HepG2 (cell line): ENCODE measurements around the gene KRTAP13-2. TPM values are rescaled to one million over a fixed set of nuclear protein-coding genes. Genes with fewer than 3 reads are reported as not detected.

Experiments used
- ATAC-seq: fragments of 200-7000 bp; cut with Tn5 transposase; 3 replicates; pipeline ENCODE4 v1.9.1; 2020; ENCODE audit warnings: mild to moderate bottlenecking, moderate library complexity
- BruUV-seq: library from RNA; stranded (reverse); fragments of 400-500 nt; replicated peaks from 2 replicates; lab custom pipeline; 2021; lab: Mats Ljungman, UMichigan
- CTCF ChIA-PET: fragments of 300-600 bp; formaldehyde crosslinking; extraction: SDS; loops from one replicate; lab custom pipeline; 2021; ENCODE audit warnings: low total read pairs, inconsistent platforms, low intra/inter-chr PET ratio; lab: Yijun Ruan, JAX
- POLR2A ChIA-PET: fragments of 350-600 bp; sonication (Branson Sonifier 250); formaldehyde crosslinking; loops from one replicate; lab custom pipeline; 2020; ENCODE audit warnings: antibody characterized with exemption, inconsistent platforms; lab: Yijun Ruan, JAX
- DNase-seq: peaks from one replicate; pipeline ENCODE4 v3.0.0-alpha.2; 2015; ENCODE audit warnings: low spot score
- FAIRE-seq: peaks from 3 replicates; lab custom pipeline; 2011; peaks lifted over from hg19 to GRCh38; lab: Jason Lieb, UNC
- H2AFZ ChIP-seq: one replicate; pipeline ENCODE4 v1.6.1; 2011; ENCODE audit warnings: low read length, inconsistent platforms
- H3K27ac ChIP-seq: fragments of 300-600 bp; 3 replicates; pipeline ENCODE4 v1.8.0; 2011; ENCODE audit warnings: mixed run types, mild to moderate bottlenecking, mixed read lengths, low read length, inconsistent platforms; ENCODE audit not compliant: insufficient read depth; ENCODE audit errors: extremely low read length
- H3K27me3 ChIP-seq, 2 experiments: fragments of 200-600 bp in 1 of 2; 2 replicates in 1 of 2; 3 replicates in 1 of 2; pipeline versions ENCODE4 v1.6.0 to v1.8.0; 2011; ENCODE audit warnings: low read length in 2 of 2, mild to moderate bottlenecking in 2 of 2, moderate library complexity in 2 of 2, inconsistent platforms in 1 of 2; ENCODE audit not compliant: insufficient read depth in 2 of 2, control insufficient read depth in 1 of 2
- H3K36me3 ChIP-seq, 2 experiments: fragments of 200-600 bp in 1 of 2; replicated peaks in 1 of 2; 2 replicates in 1 of 2; 3 replicates in 1 of 2; pipeline versions ENCODE4 v1.5.1 to v1.8.0; 2011; ENCODE audit warnings: low read length in 2 of 2, inconsistent platforms in 1 of 2; ENCODE audit not compliant: insufficient read depth in 2 of 2, control insufficient read depth in 1 of 2
- H3K4me1 ChIP-seq: 2 replicates; pipeline ENCODE4 v1.5.1; 2012; ENCODE audit warnings: low read length, inconsistent platforms; ENCODE audit not compliant: insufficient read depth
- H3K4me2 ChIP-seq: 2 replicates; pipeline ENCODE4 v1.6.0; 2011; ENCODE audit warnings: low read depth, low read length, inconsistent platforms
- H3K4me3 ChIP-seq, 3 experiments: fragments of 200-600 bp in 1 of 3; sonication (generic), shearing (Covaris generic) in 1 of 3; replicated peaks in 1 of 3; 2 replicates each; pipeline ENCODE4 v1.5.1; 2011 to 2016; ENCODE audit warnings: low read length in 3 of 3, inconsistent platforms in 2 of 3, low read depth in 2 of 3, mild to moderate bottlenecking in 2 of 3, control low read depth in 1 of 3, mixed read lengths in 1 of 3; ENCODE audit not compliant: insufficient read depth in 1 of 3
- H3K79me2 ChIP-seq: one replicate; pipeline ENCODE4 v1.6.1; 2011; ENCODE audit warnings: low read length, inconsistent platforms; ENCODE audit not compliant: insufficient read depth
- H3K9ac ChIP-seq: 2 replicates; pipeline ENCODE4 v1.6.0; 2011; ENCODE audit warnings: mild to moderate bottlenecking, low read depth, low read length, inconsistent platforms; ENCODE audit not compliant: insufficient read depth
- H3K9me3 ChIP-seq: 2 replicates; pipeline ENCODE4 v1.5.1; 2012; ENCODE audit warnings: mild to moderate bottlenecking, low read length
- H4K20me1 ChIP-seq: 2 replicates; pipeline ENCODE4 v1.6.0; 2011; ENCODE audit warnings: inconsistent platforms, mild to moderate bottlenecking, low read length, moderate library complexity; ENCODE audit not compliant: insufficient read depth
- AHR ChIP-seq: IDR thresholded peaks from 2 replicates; pipeline ENCODE4 v1.6.1; 2018; ENCODE audit warnings: missing genetic modification reagents, missing compliant biosample characterization
- ATF1 ChIP-seq: IDR thresholded peaks from 2 replicates; pipeline ENCODE4 v1.6.1; 2016; ENCODE audit warnings: mild to moderate bottlenecking, control low read depth
- PAX8 ChIP-seq: sonication (generic); formaldehyde crosslinking; IDR thresholded peaks from 2 replicates; pipeline ENCODE4 v1.8.0; 2022; ENCODE audit warnings: mild to moderate bottlenecking, missing genetic modification reagents, borderline replicate concordance
- RBFOX2 ChIP-seq: fragments of 200-400 bp; formaldehyde crosslinking; IDR thresholded peaks from 2 replicates; pipeline ENCODE4 v1.6.1; 2017; ENCODE audit warnings: low read depth, mild to moderate bottlenecking, low read length
- REXO4 ChIP-seq: sonication (generic); formaldehyde crosslinking; IDR thresholded peaks from 2 replicates; pipeline ENCODE4 v1.8.0; 2022; ENCODE audit warnings: missing genetic modification reagents, mild to moderate bottlenecking, borderline replicate concordance
- SAP130 ChIP-seq: IDR thresholded peaks from 2 replicates; pipeline ENCODE4 v1.6.1; 2016; ENCODE audit warnings: low read depth
- SMARCC2 ChIP-seq: fragments of 450-650 bp; IDR thresholded peaks from 2 replicates; pipeline ENCODE4 v1.6.1; 2017; ENCODE audit warnings: antibody characterized with exemption, mild to moderate bottlenecking
- THAP11 ChIP-seq: IDR thresholded peaks from 2 replicates; pipeline ENCODE4 v1.6.1; 2016; ENCODE audit warnings: missing biosample characterization, missing genetic modification reagents
- ZNF230 ChIP-seq: sonication (generic); formaldehyde crosslinking; IDR thresholded peaks from 2 replicates; pipeline ENCODE4 v1.4.0; 2020; ENCODE audit warnings: mild to moderate bottlenecking, missing genetic modification reagents
- ZNF501 ChIP-seq: sonication (generic); formaldehyde crosslinking; IDR thresholded peaks from 2 replicates; pipeline ENCODE4 v1.5.1; 2020; ENCODE audit warnings: mild to moderate bottlenecking, moderate library complexity, missing genetic modification reagents
- ZNF562 ChIP-seq: sonication (generic); formaldehyde crosslinking; IDR thresholded peaks from 2 replicates; pipeline ENCODE4 v1.8.0; 2022; ENCODE audit warnings: missing genetic modification reagents, borderline replicate concordance
- ZNF598 ChIP-seq: sonication (generic); formaldehyde crosslinking; IDR thresholded peaks from 2 replicates; pipeline ENCODE4 v1.5.1; 2020; ENCODE audit warnings: mild to moderate bottlenecking, missing genetic modification reagents, borderline replicate concordance
- ZNF724P ChIP-seq: sonication (generic); formaldehyde crosslinking; IDR thresholded peaks from 2 replicates; pipeline ENCODE4 v1.8.0; 2022; ENCODE audit warnings: missing genetic modification reagents, borderline replicate concordance
- ZNF850 ChIP-seq: sonication (generic); formaldehyde crosslinking; conservative IDR thresholded peaks from 2 replicates; pipeline ENCODE4 v1.9.0; 2021; ENCODE audit warnings: mild to moderate bottlenecking, missing genetic modification reagents
- WGBS: methylation state at CpG from one replicate; pipeline ENCODE4 v1.1.6; 2017; ENCODE audit warnings: low lambda C conversion rate; 5-methylcytosine and 5-hydroxymethylcytosine counted together
- in situ Hi-C: cut with HindIII; loops from 2 replicates; pipeline ENCODE4 v1.10.0; 2017; ENCODE audit warnings: low pct_unique_long_range_greater_than_20kb; ENCODE audit not compliant: extremely low pct_ligation_motif_present
- intact Hi-C: fragments of 100-400 bp; cut with micrococcal nuclease; formaldehyde crosslinking; loops from one replicate; pipeline ENCODE4 v1.10.0; 2022; ENCODE audit not compliant: unreplicated experiment
- polyA plus RNA-seq, 8 experiments: library from polyadenylated mRNA; depleted of rRNA in 3 of 8; stranded (reverse) in 7 of 8; unstranded in 1 of 8; fragments of >200 nt; fragmentation: Illumina TruSeq in 4 of 8; extraction: Trizol in 4 of 8; gene quantifications; 2 replicates each; pipeline versions ENCODE4 v1.2.1 to v1.2.3, GENCODE V29; 2011 to 2016; ENCODE audit warnings: low read depth in 4 of 8, missing spikeins in 1 of 8, mixed read lengths in 1 of 8; ENCODE audit not compliant: insufficient read depth in 1 of 8
- total RNA-seq, 5 experiments: library from RNA; depleted of rRNA; stranded (reverse); fragments of >200 nt; fragmentation: Illumina TruSeq; extraction: Trizol; gene quantifications; 2 replicates each; pipeline ENCODE4 v1.2.3, GENCODE V29; 2016; ENCODE audit warnings: low read depth in 1 of 5
- TF ChIP-seq, protein P1 (sequence below): sonication (generic); formaldehyde crosslinking; conservative IDR thresholded peaks from 2 replicates; pipeline ENCODE4 v1.4.0; 2020; ENCODE audit warnings: mild to moderate bottlenecking, missing genetic modification reagents, moderate library complexity
- TF ChIP-seq, protein P2 (sequence below): IDR thresholded peaks from 2 replicates; pipeline ENCODE4 v1.6.1; 2016; ENCODE audit warnings: low read depth, control low read depth
- TF ChIP-seq, protein P3 (sequence below): sonication (generic); formaldehyde crosslinking; IDR thresholded peaks from 2 replicates; pipeline ENCODE4 v1.5.0; 2020; ENCODE audit warnings: mild to moderate bottlenecking, missing genetic modification reagents

KRTAP13-2 gene
- total and polyA plus RNA-seq, 2 of the 13 experiments (the other 11 are each of a cell fraction or from before 2014, with no cell fraction given): not detected

DNA sequence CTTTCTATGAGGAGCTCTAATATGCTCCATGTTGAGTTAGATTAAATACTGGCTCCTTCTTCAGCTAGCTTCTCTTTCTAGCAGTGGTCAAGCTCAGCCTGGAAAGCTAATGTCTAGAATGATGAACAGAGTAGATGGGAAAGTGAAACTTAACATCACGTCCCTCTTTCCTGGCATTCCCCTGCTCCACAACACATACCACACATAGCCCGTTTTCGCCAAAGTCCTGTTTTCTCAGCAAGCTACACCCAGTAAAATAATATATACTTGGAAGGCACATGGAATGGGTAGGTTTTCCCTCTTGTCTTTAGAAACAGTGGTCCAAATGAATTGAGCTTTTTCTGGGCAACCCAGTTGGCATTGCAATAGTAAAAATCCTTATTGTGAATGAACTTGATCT, 38.3 kb downstream of the KRTAP13-2 start (continued):
- TF ChIP-seq SMARCC2 (no peak), RBFOX2 (no peak)

DNA sequence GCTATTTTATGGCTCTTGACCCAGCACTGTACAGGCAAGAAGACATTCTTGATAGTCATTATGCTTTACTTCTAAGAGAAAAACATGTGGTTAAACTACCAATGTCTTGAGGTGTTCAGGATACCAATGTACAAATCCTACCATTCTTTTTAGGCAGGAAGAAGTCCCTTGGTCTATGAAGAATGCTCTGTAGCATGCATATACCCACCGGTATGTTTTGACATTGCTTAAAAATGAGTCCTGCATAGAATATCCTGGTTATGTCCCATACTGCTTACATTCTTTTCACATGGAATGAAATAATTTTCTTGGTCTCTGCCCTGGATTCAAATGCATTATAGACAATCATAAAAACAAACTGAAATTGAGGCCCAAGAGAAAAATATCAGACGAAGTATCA, 39.4 kb downstream of the KRTAP13-2 start:
- Histone ChIP-seq H3K9me3 (peaks cover 86% of the 10 kb centered on the region), H3K79me2 (no peaks in the 10 kb centered on the region), H3K4me1 (no peaks in the 10 kb centered on the region), H3K27ac (no peak overlapping the region), H3K9ac (no peak overlapping the region), H4K20me1 (no peaks in the 10 kb centered on the region), H2AFZ (no peak overlapping the region), H3K4me3 (no peak overlapping the region), H3K4me2 (no peak overlapping the region), H3K36me3 (no peaks in the 10 kb centered on the region), H3K27me3 (no peaks in the 10 kb centered on the region)
- intact Hi-C loops (no loop called here), in situ Hi-C loops (loop anchor here (25.0 kb wide), 1 partner anchor 755 kb away; no protein-coding TSS in a partner anchor)
- 35% methylated on average over 2 of the region's 2 CpGs for WGBS
- BruUV-seq: no TSS peak
- ChIA-PET CTCF (no interaction called here), POLR2A (no interaction called here)
- ATAC-seq: no peak
- FAIRE-seq: no peak
- no peak for DNase-seq
- TF ChIP-seq, protein P1, sequence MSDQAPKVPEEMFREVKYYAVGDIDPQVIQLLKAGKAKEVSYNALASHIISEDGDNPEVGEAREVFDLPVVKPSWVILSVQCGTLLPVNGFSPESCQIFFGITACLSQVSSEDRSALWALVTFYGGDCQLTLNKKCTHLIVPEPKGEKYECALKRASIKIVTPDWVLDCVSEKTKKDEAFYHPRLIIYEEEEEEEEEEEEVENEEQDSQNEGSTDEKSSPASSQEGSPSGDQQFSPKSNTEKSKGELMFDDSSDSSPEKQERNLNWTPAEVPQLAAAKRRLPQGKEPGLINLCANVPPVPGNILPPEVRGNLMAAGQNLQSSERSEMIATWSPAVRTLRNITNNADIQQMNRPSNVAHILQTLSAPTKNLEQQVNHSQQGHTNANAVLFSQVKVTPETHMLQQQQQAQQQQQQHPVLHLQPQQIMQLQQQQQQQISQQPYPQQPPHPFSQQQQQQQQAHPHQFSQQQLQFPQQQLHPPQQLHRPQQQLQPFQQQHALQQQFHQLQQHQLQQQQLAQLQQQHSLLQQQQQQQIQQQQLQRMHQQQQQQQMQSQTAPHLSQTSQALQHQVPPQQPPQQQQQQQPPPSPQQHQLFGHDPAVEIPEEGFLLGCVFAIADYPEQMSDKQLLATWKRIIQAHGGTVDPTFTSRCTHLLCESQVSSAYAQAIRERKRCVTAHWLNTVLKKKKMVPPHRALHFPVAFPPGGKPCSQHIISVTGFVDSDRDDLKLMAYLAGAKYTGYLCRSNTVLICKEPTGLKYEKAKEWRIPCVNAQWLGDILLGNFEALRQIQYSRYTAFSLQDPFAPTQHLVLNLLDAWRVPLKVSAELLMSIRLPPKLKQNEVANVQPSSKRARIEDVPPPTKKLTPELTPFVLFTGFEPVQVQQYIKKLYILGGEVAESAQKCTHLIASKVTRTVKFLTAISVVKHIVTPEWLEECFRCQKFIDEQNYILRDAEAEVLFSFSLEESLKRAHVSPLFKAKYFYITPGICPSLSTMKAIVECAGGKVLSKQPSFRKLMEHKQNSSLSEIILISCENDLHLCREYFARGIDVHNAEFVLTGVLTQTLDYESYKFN: no peak
- TF ChIP-seq ZNF562 (CRISPR knock-in tag) (no peak), ZNF598 (CRISPR knock-in tag) (no peak), REXO4 (CRISPR knock-in tag) (no peak), ZNF230 (CRISPR knock-in tag) (no peak), ZNF850 (no peak), THAP11 (CRISPR knock-in tag) (no peak), ZNF501 (no peak), ATF1 (CRISPR knock-in tag) (no peak), AHR (CRISPR knock-in tag) (no peak), ZNF724P (CRISPR knock-in tag) (no peak), PAX8 (CRISPR knock-in tag) (no peak), SAP130 (CRISPR knock-in tag) (no peak)
- TF ChIP-seq, protein P2, sequence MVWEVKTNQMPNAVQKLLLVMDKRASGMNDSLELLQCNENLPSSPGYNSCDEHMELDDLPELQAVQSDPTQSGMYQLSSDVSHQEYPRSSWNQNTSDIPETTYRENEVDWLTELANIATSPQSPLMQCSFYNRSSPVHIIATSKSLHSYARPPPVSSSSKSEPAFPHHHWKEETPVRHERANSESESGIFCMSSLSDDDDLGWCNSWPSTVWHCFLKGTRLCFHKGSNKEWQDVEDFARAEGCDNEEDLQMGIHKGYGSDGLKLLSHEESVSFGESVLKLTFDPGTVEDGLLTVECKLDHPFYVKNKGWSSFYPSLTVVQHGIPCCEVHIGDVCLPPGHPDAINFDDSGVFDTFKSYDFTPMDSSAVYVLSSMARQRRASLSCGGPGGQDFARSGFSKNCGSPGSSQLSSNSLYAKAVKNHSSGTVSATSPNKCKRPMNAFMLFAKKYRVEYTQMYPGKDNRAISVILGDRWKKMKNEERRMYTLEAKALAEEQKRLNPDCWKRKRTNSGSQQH (CRISPR knock-in tag): no peak
- TF ChIP-seq, protein P3, sequence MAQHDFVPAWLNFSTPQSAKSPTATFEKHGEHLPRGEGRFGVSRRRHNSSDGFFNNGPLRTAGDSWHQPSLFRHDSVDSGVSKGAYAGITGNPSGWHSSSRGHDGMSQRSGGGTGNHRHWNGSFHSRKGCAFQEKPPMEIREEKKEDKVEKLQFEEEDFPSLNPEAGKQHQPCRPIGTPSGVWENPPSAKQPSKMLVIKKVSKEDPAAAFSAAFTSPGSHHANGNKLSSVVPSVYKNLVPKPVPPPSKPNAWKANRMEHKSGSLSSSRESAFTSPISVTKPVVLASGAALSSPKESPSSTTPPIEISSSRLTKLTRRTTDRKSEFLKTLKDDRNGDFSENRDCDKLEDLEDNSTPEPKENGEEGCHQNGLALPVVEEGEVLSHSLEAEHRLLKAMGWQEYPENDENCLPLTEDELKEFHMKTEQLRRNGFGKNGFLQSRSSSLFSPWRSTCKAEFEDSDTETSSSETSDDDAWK: no peak
